ENCODE data around the gene GPT2.

GRCh38 chr16:46858151-46858550 is 26.0 kb upstream of the GPT2 start:
- TF ChIP-seq CTCF (conservative IDR thresholded peaks at IDR 0.05 in 1 of 2, IDR thresholded peaks at IDR 0.05 in 1 of 2; ENCODE audit: low read depth in 1 of 2, low read length in 2 of 2), result no peak
- no peak for TF ChIP-seq EZH2 (IDR thresholded peaks at IDR 0.05; ENCODE audit: low read length, missing control alignments)

Measured in fibroblast of lung (primary cell).